WTC11 (cell line): ENCODE measurements around the gene CDH1.

Experiments
- CREM ChIP-seq: sonication (generic); formaldehyde crosslinking; IDR thresholded peaks from 2 replicates; pipeline ENCODE4 v1.8.1; 2022; ENCODE audit warnings: mild to moderate bottlenecking, missing genetic modification reagents, moderate library complexity
- CTCF ChIP-seq: fragments of 200-600 bp; IDR thresholded peaks from 2 replicates; pipeline ENCODE4 v1.8.0; 2022; ENCODE audit warnings: antibody characterized with exemption
- HMGA2 ChIP-seq: fragments of 250-450 bp; sonication (Bioruptor Pico); IDR thresholded peaks from 2 replicates; pipeline ENCODE4 v1.4.0; 2021; ENCODE audit warnings: mild to moderate bottlenecking, moderate library complexity
- NR3C1 ChIP-seq: sonication (generic); formaldehyde crosslinking; conservative IDR thresholded peaks from 2 replicates; pipeline ENCODE4 v1.8.1; 2023; ENCODE audit warnings: low read depth, mild to moderate bottlenecking, missing genetic modification reagents
- SMAD3 ChIP-seq: sonication (generic); formaldehyde crosslinking; IDR thresholded peaks from 2 replicates; pipeline ENCODE4 v1.8.0; 2022; ENCODE audit warnings: missing genetic modification reagents, mild to moderate bottlenecking, borderline replicate concordance
- SMAD4 ChIP-seq: sonication (generic); formaldehyde crosslinking; IDR thresholded peaks from 2 replicates; pipeline ENCODE4 v1.8.0; 2022; ENCODE audit warnings: mild to moderate bottlenecking, missing genetic modification reagents
- USF1 ChIP-seq: sonication (generic); formaldehyde crosslinking; IDR thresholded peaks from 2 replicates; pipeline ENCODE4 v1.8.0; 2022; ENCODE audit warnings: mild to moderate bottlenecking, missing genetic modification reagents
- ZNF671 ChIP-seq: fragments of 250-450 bp; sonication (Bioruptor Pico); IDR thresholded peaks from 2 replicates; pipeline ENCODE4 v1.8.0; 2021; ENCODE audit warnings: mild to moderate bottlenecking
- TF ChIP-seq, protein P1 (sequence below): sonication (generic); formaldehyde crosslinking; IDR thresholded peaks from 2 replicates; pipeline ENCODE4 v1.8.0; 2023; ENCODE audit warnings: missing genetic modification reagents, mild to moderate bottlenecking, borderline replicate concordance
- TF ChIP-seq, protein P2 (sequence below): sonication (generic); formaldehyde crosslinking; IDR thresholded peaks from 2 replicates; pipeline ENCODE4 v1.8.0; 2022; ENCODE audit warnings: mild to moderate bottlenecking, missing genetic modification reagents
- TF ChIP-seq, protein P3 (sequence below): sonication (generic); formaldehyde crosslinking; IDR thresholded peaks from 2 replicates; pipeline ENCODE4 v1.8.1; 2023; ENCODE audit warnings: mild to moderate bottlenecking, missing genetic modification reagents
- TF ChIP-seq, protein P4 (sequence below): sonication (generic); formaldehyde crosslinking; conservative IDR thresholded peaks from 2 replicates; pipeline ENCODE4 v1.8.1; 2022; ENCODE audit warnings: mild to moderate bottlenecking, missing genetic modification reagents

DNA sequence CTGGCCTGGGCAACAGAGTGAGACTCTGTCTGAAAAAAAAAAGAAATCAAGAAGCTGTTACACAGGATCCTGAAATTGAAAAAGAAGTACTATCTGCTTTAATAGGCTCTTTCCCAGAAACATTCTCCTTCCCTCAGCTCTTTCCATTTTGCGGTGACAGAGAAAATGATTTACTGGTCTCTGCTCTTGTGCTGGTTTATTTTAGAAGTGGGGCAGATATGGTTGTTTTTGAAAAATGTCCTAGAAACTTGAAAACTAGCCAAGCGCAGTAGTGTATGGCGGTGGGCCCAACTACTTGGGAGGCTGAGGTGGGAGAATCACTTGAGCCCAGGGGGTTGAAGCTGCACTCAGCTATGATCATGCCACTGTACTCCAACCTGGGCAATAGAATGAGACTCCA, 77.4 kb downstream of the CDH1 start:
- TF ChIP-seq NR3C1 (no peak), CTCF (no peak), CREM (CRISPR knock-in tag) (no peak), USF1 (CRISPR knock-in tag) (no peak), ZNF671 (CRISPR knock-in tag) (no peak), SMAD4 (CRISPR knock-in tag) (no peak), SMAD3 (CRISPR knock-in tag) (no peak), HMGA2 (CRISPR knock-in tag) (no peak)
- TF ChIP-seq, protein P1, sequence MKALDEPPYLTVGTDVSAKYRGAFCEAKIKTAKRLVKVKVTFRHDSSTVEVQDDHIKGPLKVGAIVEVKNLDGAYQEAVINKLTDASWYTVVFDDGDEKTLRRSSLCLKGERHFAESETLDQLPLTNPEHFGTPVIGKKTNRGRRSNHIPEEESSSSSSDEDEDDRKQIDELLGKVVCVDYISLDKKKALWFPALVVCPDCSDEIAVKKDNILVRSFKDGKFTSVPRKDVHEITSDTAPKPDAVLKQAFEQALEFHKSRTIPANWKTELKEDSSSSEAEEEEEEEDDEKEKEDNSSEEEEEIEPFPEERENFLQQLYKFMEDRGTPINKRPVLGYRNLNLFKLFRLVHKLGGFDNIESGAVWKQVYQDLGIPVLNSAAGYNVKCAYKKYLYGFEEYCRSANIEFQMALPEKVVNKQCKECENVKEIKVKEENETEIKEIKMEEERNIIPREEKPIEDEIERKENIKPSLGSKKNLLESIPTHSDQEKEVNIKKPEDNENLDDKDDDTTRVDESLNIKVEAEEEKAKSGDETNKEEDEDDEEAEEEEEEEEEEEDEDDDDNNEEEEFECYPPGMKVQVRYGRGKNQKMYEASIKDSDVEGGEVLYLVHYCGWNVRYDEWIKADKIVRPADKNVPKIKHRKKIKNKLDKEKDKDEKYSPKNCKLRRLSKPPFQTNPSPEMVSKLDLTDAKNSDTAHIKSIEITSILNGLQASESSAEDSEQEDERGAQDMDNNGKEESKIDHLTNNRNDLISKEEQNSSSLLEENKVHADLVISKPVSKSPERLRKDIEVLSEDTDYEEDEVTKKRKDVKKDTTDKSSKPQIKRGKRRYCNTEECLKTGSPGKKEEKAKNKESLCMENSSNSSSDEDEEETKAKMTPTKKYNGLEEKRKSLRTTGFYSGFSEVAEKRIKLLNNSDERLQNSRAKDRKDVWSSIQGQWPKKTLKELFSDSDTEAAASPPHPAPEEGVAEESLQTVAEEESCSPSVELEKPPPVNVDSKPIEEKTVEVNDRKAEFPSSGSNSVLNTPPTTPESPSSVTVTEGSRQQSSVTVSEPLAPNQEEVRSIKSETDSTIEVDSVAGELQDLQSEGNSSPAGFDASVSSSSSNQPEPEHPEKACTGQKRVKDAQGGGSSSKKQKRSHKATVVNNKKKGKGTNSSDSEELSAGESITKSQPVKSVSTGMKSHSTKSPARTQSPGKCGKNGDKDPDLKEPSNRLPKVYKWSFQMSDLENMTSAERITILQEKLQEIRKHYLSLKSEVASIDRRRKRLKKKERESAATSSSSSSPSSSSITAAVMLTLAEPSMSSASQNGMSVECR (CRISPR knock-in tag), result no peak
- TF ChIP-seq, protein P2, sequence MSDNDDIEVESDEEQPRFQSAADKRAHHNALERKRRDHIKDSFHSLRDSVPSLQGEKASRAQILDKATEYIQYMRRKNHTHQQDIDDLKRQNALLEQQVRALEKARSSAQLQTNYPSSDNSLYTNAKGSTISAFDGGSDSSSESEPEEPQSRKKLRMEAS (CRISPR knock-in tag), result no peak
- TF ChIP-seq, protein P3, sequence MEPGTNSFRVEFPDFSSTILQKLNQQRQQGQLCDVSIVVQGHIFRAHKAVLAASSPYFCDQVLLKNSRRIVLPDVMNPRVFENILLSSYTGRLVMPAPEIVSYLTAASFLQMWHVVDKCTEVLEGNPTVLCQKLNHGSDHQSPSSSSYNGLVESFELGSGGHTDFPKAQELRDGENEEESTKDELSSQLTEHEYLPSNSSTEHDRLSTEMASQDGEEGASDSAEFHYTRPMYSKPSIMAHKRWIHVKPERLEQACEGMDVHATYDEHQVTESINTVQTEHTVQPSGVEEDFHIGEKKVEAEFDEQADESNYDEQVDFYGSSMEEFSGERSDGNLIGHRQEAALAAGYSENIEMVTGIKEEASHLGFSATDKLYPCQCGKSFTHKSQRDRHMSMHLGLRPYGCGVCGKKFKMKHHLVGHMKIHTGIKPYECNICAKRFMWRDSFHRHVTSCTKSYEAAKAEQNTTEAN (CRISPR knock-in tag), result no peak
- TF ChIP-seq, protein P4, sequence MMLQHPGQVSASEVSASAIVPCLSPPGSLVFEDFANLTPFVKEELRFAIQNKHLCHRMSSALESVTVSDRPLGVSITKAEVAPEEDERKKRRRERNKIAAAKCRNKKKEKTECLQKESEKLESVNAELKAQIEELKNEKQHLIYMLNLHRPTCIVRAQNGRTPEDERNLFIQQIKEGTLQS (CRISPR knock-in tag), result no peak
